Central memory CD8-positive, alpha-beta T cell (primary cell): Measurements from ENCODE around the gene MYL12A.

Experiments
- ATAC-seq: fragments of 150-1000 bp; cut with Tn5 transposase; replicated peaks from 2 replicates; pipeline ENCODE4 v1.10.0; 2022; ENCODE audit warnings: mild to moderate bottlenecking, moderate FRiP score, moderate number of reproducible peaks; ENCODE audit not compliant: poor library complexity, severe bottlenecking; ENCODE audit errors: extremely low read depth
- DNase-seq, 2 donors: peaks; one replicate each; pipeline ENCODE4 v3.0.0; 2021; ENCODE audit warnings: low spot score in 2 of 2
- H3K27ac Mint-ChIP-seq: one replicate; pipeline ENCODE4 v1.8.0; 2022; ENCODE audit warnings: low read depth, mild to moderate bottlenecking, moderate library complexity, mixed read lengths
- H3K27me3 Mint-ChIP-seq: one replicate; pipeline ENCODE4 v1.8.0; 2022; ENCODE audit warnings: mixed read lengths
- H3K36me3 Mint-ChIP-seq: one replicate; pipeline ENCODE4 v1.8.0; 2022; ENCODE audit warnings: mild to moderate bottlenecking, moderate library complexity, mixed read lengths; ENCODE audit not compliant: insufficient read depth
- H3K4me1 Mint-ChIP-seq: one replicate; pipeline ENCODE4 v1.8.0; 2022; ENCODE audit warnings: mixed read lengths
- H3K4me3 Mint-ChIP-seq: one replicate; pipeline ENCODE4 v1.8.0; 2022; ENCODE audit warnings: mild to moderate bottlenecking, moderate library complexity, mixed read lengths
- H3K9me3 Mint-ChIP-seq: one replicate; pipeline ENCODE4 v1.8.0; 2022; ENCODE audit warnings: mixed read lengths

MYL12A gene

GRCh38 chr18:3233433-3234168 is 14.0 kb upstream of the MYL12A start:
- no peaks in the 10 kb centered on the region for H3K4me1 Mint-ChIP-seq
- no peaks in the 10 kb centered on the region for H3K36me3 Mint-ChIP-seq
- ATAC-seq (no peak), DNase-seq (no peak)
- H3K9me3 Mint-ChIP-seq: no peaks in the 10 kb centered on the region
- H3K4me3 Mint-ChIP-seq: no peak overlapping the region
- no peaks in the 10 kb centered on the region for H3K27me3 Mint-ChIP-seq
- no peak overlapping the region for H3K27ac Mint-ChIP-seq

DNA sequence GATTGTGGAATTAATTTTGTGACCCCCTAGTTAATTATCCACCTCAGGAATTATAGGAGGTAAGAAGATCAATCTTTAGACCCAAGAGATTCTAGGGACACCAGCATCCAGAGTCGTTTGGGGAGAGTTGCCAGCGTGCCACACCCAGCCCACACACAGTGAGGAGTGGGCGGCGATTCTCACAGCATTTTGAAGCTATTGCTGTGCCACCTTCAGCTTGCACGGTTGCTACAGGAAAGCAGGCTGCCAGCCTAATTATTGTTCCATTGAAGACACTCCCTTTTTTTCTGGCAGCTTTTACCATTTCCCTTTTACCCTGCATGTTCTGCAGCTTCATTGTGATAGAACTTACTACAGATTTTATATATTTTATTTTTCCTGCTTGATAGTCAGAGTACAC is 13.1 kb upstream of the MYL12A start:
- Mint-ChIP-seq H3K4me1 (no peaks in the 10 kb centered on the region), H3K36me3 (no peaks in the 10 kb centered on the region), H3K9me3 (no peaks in the 10 kb centered on the region), H3K4me3 (no peak overlapping the region), H3K27me3 (no peaks in the 10 kb centered on the region), H3K27ac (no peak overlapping the region)
- DNase-seq: no peak
- no peak for ATAC-seq

DNA sequence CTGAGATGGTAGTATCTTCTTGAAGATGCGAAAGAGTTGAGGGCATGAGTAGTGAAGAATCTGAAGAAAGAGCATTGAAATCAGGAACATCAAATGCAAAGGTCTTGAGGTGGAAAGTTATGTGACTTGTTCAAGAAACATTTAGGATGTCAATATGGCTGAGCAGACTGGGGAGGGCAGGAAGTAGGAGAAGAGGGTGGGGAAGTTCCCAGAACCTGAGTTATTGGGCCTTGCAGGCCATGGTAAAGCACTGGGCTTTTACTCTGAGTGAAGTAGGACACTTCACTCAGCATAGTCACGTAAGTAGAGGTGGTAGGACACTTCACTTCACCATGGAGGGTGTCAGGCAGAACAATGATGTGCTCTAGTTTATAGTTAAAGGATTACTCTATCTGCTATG is 11.8 kb upstream of the MYL12A start:
- Mint-ChIP-seq H3K27me3 (no peaks in the 10 kb centered on the region), H3K36me3 (no peaks in the 10 kb centered on the region), H3K27ac (no peak overlapping the region), H3K4me3 (no peak overlapping the region), H3K4me1 (no peaks in the 10 kb centered on the region), H3K9me3 (no peaks in the 10 kb centered on the region)
- ATAC-seq: no peak
- DNase-seq: no peak

- H3K27ac Mint-ChIP-seq: no peak overlapping the region
- no peaks in the 10 kb centered on the region for H3K4me1 Mint-ChIP-seq
- H3K9me3 Mint-ChIP-seq: no peaks in the 10 kb centered on the region
- no peaks in the 10 kb centered on the region for H3K27me3 Mint-ChIP-seq
- ATAC-seq (no peak), DNase-seq (no peak)
- H3K4me3 Mint-ChIP-seq: no peak overlapping the region
- H3K36me3 Mint-ChIP-seq: no peaks in the 10 kb centered on the region
Observed at GRCh38 chr18:3236470-3236869, 11.1 kb upstream of the MYL12A start.

DNA sequence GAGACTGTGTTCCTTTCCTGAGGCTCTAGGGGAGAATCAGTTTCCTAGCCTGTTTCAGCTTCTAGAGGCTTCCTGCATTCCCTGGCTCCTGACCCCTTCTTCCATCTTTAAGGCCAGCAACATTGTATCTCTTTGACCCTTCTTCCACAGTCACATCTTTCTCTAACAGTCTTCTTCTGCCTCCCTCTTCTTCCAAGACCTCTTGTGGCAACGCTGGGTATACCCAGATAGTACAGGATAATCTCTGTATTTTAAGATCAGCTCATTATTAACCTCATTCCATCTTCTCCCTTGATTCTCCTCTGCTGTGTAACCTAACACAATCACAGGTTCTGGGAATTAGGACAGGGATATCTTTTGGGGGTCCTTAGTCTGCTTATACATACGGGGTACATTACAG is 8.9 kb upstream of the MYL12A start:
- DNase-seq: no peak
- peak overlapping the region; percentile 6 for H3K27ac Mint-ChIP-seq
- H3K27me3 Mint-ChIP-seq: no peaks in the 10 kb centered on the region
- H3K36me3 Mint-ChIP-seq: no peaks in the 10 kb centered on the region
- no peaks in the 10 kb centered on the region for H3K9me3 Mint-ChIP-seq
- no peaks in the 10 kb centered on the region for H3K4me1 Mint-ChIP-seq
- ATAC-seq: no peak
- no peak overlapping the region for H3K4me3 Mint-ChIP-seq

DNA sequence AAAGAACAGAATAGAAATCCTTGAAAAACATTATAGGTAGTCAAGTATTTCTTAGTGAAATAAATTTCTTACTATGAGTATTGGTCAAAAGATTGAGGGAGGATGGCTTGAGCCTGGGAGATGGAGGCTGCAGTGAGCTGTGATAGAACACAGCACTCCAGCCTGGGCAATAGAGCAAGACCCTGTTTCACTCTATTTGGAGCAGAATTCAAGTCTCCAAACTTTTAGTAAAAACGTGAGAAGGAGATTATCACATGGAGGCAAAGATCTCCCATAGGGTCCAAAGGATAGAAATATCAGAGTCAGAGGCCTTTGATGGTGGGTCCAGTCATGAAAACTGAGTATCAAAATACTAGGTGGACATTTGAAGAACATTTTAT is 2.4 kb upstream of the MYL12A start:
- no peak for ATAC-seq
- peak overlapping the region; percentile 67 for H3K27ac Mint-ChIP-seq

DNA sequence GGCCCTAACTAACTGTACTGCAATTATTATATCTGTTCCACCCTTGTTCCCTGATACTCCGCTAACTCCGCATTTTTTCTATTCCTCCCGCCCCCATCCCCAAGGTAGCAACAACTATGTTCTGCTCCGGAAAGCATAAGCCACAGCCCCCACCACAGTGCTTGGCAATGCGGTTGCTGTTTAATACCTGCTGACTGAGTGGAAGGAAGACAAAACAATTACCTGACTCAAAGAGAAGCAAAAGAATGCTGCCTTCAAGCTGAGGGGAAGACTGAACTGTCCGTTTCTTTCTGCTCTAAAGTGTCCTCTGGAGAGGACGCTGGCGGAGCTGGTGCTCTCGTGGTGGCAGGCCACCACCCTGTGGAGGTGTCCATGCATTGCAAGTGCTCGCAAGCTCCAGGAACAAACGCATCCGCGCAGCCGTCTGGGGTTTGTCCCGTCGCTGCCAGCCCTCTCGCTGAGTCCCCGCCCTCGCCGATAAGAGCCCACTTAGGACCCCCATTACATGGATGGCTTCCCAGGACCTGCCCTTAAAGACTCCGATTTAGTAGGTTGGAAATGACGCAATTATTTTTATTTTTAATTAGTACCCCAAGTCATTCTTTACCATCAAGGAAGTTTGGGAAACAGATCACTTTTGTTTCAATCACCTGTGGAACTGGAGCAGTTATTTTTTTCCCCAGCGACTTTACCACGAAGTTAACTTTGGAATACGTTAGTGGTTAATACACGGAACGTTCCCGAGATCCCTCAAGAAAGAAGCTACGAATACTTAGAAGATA is 1.6 kb upstream of the MYL12A start:
- Mint-ChIP-seq H3K36me3 (peaks cover 37% of the 10 kb centered on the region), H3K4me1 (peaks cover 39% of the 10 kb centered on the region), H3K9me3 (no peaks in the 10 kb centered on the region), H3K4me3 (peak overlapping the region; percentile 87), H3K27me3 (no peaks in the 10 kb centered on the region), H3K27ac (peak overlapping the region; percentile 67)
- peak; percentile 52 for ATAC-seq
- DNase-seq: peak; percentile 54 to 60

More for the DNA sequence above, 2.4 kb upstream of the MYL12A start:
- Mint-ChIP-seq H3K4me1 (peaks cover 32% of the 10 kb centered on the region), H3K36me3 (peaks cover 32% of the 10 kb centered on the region), H3K4me3 (peak overlapping the region; percentile 87), H3K27me3 (no peaks in the 10 kb centered on the region), H3K9me3 (no peaks in the 10 kb centered on the region)
- no peak for DNase-seq

- H3K27me3 Mint-ChIP-seq: no peaks in the 10 kb centered on the region
- H3K4me3 Mint-ChIP-seq: peak overlapping the region; percentile 87
- H3K36me3 Mint-ChIP-seq: peaks cover 37% of the 10 kb centered on the region
- H3K4me1 Mint-ChIP-seq: peaks cover 46% of the 10 kb centered on the region
- H3K27ac Mint-ChIP-seq: peak overlapping the region; percentile 67
- H3K9me3 Mint-ChIP-seq: no peaks in the 10 kb centered on the region
- DNase-seq (no peak), ATAC-seq (peak; percentile 6)
Observed at GRCh38 chr18:3246635-3247239, 864 bp upstream of the MYL12A start.

DNA sequence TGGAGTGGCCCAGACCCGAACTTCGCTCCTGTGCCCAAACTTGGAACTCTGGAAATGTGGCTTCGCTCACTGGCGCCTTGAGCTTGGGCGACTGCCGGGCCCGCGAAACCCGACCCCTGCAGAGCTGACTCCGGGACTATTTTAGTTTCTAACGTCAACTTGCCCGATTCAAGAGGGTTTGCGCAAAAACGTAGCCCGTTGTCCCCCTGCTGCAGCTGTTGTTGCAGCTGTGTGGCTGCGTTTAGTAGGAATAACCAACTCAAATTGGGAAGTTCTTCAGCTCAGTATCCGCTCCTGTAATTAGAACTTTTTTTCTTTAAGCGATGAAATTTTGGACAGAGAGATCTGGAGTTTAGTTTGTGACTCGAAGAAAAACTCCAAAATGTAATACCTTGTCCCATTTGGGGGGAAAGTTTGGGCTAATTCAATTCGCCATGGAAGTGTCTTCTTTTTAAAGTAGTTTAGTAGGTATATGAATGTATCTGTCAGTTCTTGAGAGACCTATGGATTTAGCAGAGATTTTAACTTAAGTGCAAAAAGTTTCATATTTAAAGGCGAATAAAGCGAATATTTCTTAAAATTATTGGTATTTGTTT is 559 bp downstream of the MYL12A start:
- Mint-ChIP-seq H3K27me3 (no peaks in the 10 kb centered on the region), H3K4me3 (peak overlapping the region; percentile 87), H3K27ac (peak overlapping the region; percentile 67), H3K4me1 (peaks cover 59% of the 10 kb centered on the region), H3K9me3 (no peaks in the 10 kb centered on the region), H3K36me3 (peaks cover 40% of the 10 kb centered on the region)
- DNase-seq (no peak), ATAC-seq (no peak)

DNA sequence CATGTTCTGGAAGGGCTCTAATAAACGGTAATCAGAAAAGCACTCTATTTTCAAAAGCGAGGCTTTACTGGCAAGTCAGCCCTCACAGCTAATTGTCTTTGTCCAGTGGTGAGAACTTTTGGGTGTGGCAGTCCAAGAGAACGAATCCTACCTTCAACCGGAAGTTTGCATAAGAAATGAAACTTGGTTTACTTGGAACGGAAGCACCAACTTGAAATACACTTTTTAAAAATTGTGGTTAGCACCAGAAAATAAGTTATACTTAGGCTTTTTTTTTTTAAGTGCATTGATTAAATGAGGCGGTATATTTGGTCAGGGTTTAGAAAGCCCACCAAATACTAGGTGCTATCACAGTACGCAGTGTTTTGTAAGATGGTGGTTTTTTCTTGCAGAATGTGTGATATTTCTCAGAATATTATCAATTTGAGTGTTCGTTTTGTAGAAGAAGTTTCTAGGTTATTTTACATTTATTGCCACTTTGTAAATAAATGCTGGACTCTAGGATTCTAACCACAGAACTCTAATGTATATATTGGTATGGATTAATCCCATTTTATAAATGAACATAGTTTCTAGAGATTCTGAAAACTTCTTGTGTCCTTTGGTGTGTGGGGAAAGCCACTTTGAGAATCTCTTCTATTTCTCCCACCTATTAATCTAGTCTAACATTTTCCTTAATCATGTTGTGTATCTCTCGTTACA is 1.2 kb downstream of the MYL12A start:
- peaks cover 65% of the 10 kb centered on the region for H3K4me1 Mint-ChIP-seq
- no peaks in the 10 kb centered on the region for H3K9me3 Mint-ChIP-seq
- peak overlapping the region; percentile 87 for H3K4me3 Mint-ChIP-seq
- H3K27ac Mint-ChIP-seq: peak overlapping the region; percentile 67
- ATAC-seq: peak; percentile 3
- peaks cover 46% of the 10 kb centered on the region for H3K36me3 Mint-ChIP-seq
- DNase-seq: no peak
- no peaks in the 10 kb centered on the region for H3K27me3 Mint-ChIP-seq

DNA sequence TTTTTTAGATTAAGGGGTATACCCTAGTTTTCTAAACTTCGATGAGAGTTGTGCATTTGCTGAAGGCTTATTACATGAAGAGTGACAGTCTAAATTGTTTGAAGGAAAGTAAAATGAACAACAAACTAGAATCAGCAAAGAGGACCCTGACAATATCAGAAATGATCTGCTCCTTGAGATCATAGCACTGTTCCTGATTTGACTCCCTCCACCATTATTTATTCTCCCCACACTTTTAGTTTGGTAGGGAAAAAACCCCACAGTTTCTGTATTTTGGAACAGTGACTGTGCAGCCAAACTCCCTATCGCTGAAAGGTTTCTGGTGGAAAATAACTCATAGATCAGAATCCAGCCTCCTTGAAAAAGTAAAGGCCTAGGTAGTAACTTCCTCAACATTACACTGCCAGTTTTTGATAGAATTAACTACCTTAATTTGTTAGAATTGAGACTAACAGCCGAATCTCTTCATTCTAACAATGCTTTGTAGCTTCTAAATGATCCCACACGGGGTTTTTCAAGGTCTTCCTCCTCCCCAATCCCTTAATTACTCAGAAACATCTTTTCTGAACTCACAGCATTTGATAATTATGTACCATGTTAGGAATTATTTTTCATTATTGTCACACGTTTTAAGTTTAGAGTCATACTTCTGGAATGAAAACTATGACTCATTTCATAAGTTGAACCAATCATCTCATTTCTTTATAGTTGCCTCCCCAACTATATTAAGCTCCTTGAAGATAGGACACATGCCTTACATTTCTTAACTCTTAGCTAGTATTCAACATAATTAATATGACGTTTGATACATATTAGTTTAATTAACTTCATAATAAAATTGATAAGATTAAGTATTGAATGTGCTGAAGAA is 2.9 kb downstream of the MYL12A start:
- H3K27ac Mint-ChIP-seq: peak overlapping the region; percentile 45
- DNase-seq (no peak), ATAC-seq (no peak)
- H3K27me3 Mint-ChIP-seq: no peaks in the 10 kb centered on the region
- no peaks in the 10 kb centered on the region for H3K9me3 Mint-ChIP-seq
- peaks cover 62% of the 10 kb centered on the region for H3K36me3 Mint-ChIP-seq
- peaks cover 73% of the 10 kb centered on the region for H3K4me1 Mint-ChIP-seq
- peak overlapping the region; percentile 87 for H3K4me3 Mint-ChIP-seq
